Measurements from ENCODE around the gene HAUS8.

Gene HAUS8

DNA sequence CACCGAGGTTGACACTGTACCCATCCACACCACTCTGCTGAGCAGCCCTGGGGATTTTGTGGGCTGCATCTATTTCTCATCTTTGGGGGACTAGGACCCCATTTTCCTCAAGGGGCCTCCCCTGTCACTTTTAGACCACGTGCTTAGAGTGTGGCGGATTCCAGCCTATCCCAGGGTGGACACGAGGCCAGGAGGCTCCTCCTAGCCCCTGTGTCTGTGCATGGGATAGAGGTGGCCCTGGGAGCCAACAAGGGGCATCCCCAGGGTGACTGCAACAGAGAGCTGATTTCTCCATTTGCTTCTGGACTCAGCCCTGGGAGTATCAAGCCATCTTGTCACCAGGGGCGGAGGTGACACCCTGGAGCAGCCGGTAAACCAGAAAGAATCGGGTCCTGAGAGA is 72.8 kb downstream of the HAUS8 start:
- no CpG with 5 or more reads among the region's 7 CpGs for WGBS (ENCODE audit: insufficient coverage, insufficient read length)
- Histone ChIP-seq H3K4me3 (ENCODE audit: low read length) (no peak overlapping the region), H3K4me1 (ENCODE audit: control insufficient read depth, insufficient read depth, low read length) (peaks cover 2% of the 10 kb centered on the region; the same call in 1 of the 2 replicates), H3K36me3 (ENCODE audit: control insufficient read depth, insufficient read depth, low read length) (peaks cover 3% of the 10 kb centered on the region; the same call in 1 of the 2 replicates), H3K9me3 (ENCODE audit: control insufficient read depth, insufficient read depth, low read length) (no peaks in the 10 kb centered on the region; the same call in 1 of the 2 replicates), H3K27ac (ENCODE audit: low read length) (no peak overlapping the region), H3K27me3 (ENCODE audit: control insufficient read depth, insufficient read depth, low read length) (no peaks in the 10 kb centered on the region)
- no peak for DNase-seq (ENCODE audit: low read depth, low spot score)

DNA sequence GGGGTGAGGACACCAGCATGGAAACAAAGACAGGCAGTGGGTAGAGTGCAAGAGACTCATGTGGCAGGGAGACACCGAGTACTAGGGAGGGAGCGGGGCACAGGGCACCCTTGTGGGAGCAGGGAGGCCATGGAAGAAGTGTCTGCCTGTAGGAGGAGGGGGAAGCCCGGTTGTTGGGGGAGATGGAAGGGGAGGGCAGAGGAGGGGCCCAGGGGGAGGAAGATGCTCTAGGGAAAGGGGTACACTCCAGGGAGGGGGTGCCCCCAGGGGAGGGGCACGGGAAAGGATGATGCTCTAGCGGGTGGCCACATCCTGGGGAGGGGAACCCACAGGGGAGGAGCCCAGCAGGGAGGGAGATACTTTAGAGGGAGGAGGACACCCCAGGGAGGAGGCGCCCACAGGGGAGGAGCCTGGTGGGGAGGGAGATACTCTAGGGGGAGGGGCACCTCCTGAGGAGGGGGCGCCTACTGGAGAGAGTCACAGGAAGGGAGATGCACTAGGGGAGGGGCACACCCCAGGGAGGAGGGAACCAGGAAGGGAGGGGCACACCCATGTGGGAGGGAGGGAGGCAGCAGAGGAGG is 73.6 kb downstream of the HAUS8 start:
- Histone ChIP-seq H3K4me3 (ENCODE audit: low read length) (no peak overlapping the region), H3K27ac (ENCODE audit: low read length) (no peak overlapping the region), H3K36me3 (ENCODE audit: control insufficient read depth, insufficient read depth, low read length) (peaks cover 3% of the 10 kb centered on the region; the same call in 1 of the 2 replicates), H3K27me3 (ENCODE audit: control insufficient read depth, insufficient read depth, low read length) (no peaks in the 10 kb centered on the region), H3K4me1 (ENCODE audit: control insufficient read depth, insufficient read depth, low read length) (peaks cover 2% of the 10 kb centered on the region; the same call in 1 of the 2 replicates), H3K9me3 (ENCODE audit: control insufficient read depth, insufficient read depth, low read length) (no peaks in the 10 kb centered on the region; the same call in 1 of the 2 replicates)
- no peak for DNase-seq (ENCODE audit: low read depth, low spot score)
- WGBS (ENCODE audit: insufficient coverage, insufficient read length): no CpG with 5 or more reads among the region's 7 CpGs

Data from iPS DF 6.9 (cell line).